OCI-LY7 (cell line): Measurements from ENCODE around the gene MYLK4. TPM values are rescaled to one million over a fixed set of nuclear protein-coding genes. Genes with fewer than 3 reads are reported as not detected.

Experiments
- BruUV-seq: library from RNA; stranded (reverse); fragments of 400-500 nt; replicated peaks from 2 replicates; lab custom pipeline; 2021; lab: Mats Ljungman, UMichigan
- CTCF ChIA-PET: fragments of 300-600 bp; sonication (Branson Sonifier 250); formaldehyde crosslinking; loops from one replicate; lab custom pipeline; 2022; ENCODE audit warnings: antibody characterized with exemption; ENCODE audit not compliant: unreplicated experiment; lab: Charles Lee
- POLR2A ChIA-PET: fragments of 300-600 bp; sonication (Branson Sonifier 250); formaldehyde crosslinking; loops from one replicate; lab custom pipeline; 2022; ENCODE audit warnings: antibody characterized with exemption; lab: Charles Lee
- DNase-seq: peaks from one replicate; pipeline ENCODE4 v3.0.0-alpha.2; 2015; ENCODE audit warnings: low spot score
- H2AFZ ChIP-seq: fragments of 200-600 bp; sonication (generic), shearing (Covaris generic); 2 replicates; pipeline ENCODE4 v1.6.1; 2014; ENCODE audit warnings: mild to moderate bottlenecking, antibody characterized with exemption, low read length, moderate library complexity
- H3K27ac ChIP-seq: fragments of 200-600 bp; sonication (generic); 2 replicates; pipeline ENCODE4 v1.5.1; 2014; ENCODE audit warnings: mixed run types, low read depth, mild to moderate bottlenecking, moderate library complexity, low read length, inconsistent platforms; ENCODE audit not compliant: poor library complexity, severe bottlenecking
- H3K36me3 ChIP-seq: fragments of 200-600 bp; sonication (generic); 2 replicates; pipeline ENCODE4 v1.6.1; 2014; ENCODE audit warnings: mild to moderate bottlenecking, antibody characterized with exemption, low read length, moderate library complexity, mixed read lengths; ENCODE audit not compliant: insufficient read depth
- H3K4me1 ChIP-seq: fragments of 200-600 bp; sonication (generic); 2 replicates; pipeline ENCODE4 v1.5.1; 2014; ENCODE audit warnings: mild to moderate bottlenecking, low read length; ENCODE audit not compliant: insufficient read depth, poor library complexity, severe bottlenecking
- H3K4me2 ChIP-seq: fragments of 200-600 bp; sonication (generic); 2 replicates; pipeline ENCODE4 v1.6.1; 2014; ENCODE audit warnings: mild to moderate bottlenecking, low read length
- H3K4me3 ChIP-seq: fragments of 200-600 bp; sonication (generic); 2 replicates; pipeline ENCODE4 v1.5.1; 2014; ENCODE audit warnings: mild to moderate bottlenecking, low read depth, low read length; ENCODE audit not compliant: poor library complexity, severe bottlenecking
- H3K79me2 ChIP-seq: fragments of 200-600 bp; sonication (generic); 2 replicates; pipeline ENCODE4 v1.6.1; 2016; ENCODE audit warnings: low read depth, mild to moderate bottlenecking, low read length, moderate library complexity, mixed read lengths; ENCODE audit not compliant: insufficient read depth
- H3K9me2 ChIP-seq: fragments of 200-600 bp; sonication (generic); 2 replicates; pipeline ENCODE4 v1.6.1; 2016; ENCODE audit warnings: mild to moderate bottlenecking, low read length, mixed read lengths; ENCODE audit not compliant: insufficient read depth
- H3K9me3 ChIP-seq: fragments of 200-600 bp; sonication (generic); 2 replicates; pipeline ENCODE4 v1.6.1; 2014; ENCODE audit warnings: mild to moderate bottlenecking, mixed run types, low read length, mixed read lengths
- H4K20me1 ChIP-seq: fragments of 200-600 bp; sonication (generic); 2 replicates; pipeline ENCODE4 v1.6.1; 2014; ENCODE audit warnings: mild to moderate bottlenecking, antibody characterized with exemption, low read length, moderate library complexity, mixed read lengths; ENCODE audit not compliant: insufficient read depth
- CTCF ChIP-seq: fragments of 200-600 bp; sonication (generic); conservative IDR thresholded peaks from 2 replicates; pipeline ENCODE4 v1.5.1; 2014; ENCODE audit warnings: mild to moderate bottlenecking, antibody characterized with exemption, low read length, moderate library complexity, mixed read lengths
- EZH2phosphoT487 ChIP-seq: fragments of 200-600 bp; sonication (generic); IDR thresholded peaks from 2 replicates; pipeline ENCODE4 v1.6.1; 2018; ENCODE audit warnings: low read depth, borderline replicate concordance, mild to moderate bottlenecking, mixed run types, antibody characterized with exemption, low read length, moderate library complexity, mixed read lengths
- intact Hi-C: fragments of 100-400 bp; cut with micrococcal nuclease; formaldehyde crosslinking; loops from one replicate; pipeline ENCODE4 v1.10.0; 2022; ENCODE audit not compliant: unreplicated experiment
- total RNA-seq, 2 experiments: library from RNA; depleted of rRNA in 1 of 2; stranded (reverse); fragments of >200 nt in 1 of 2; shearing (Covaris generic) in 1 of 2; gene quantifications; 2 replicates each; pipeline ENCODE4 v1.2.3, GENCODE V29; 2014 to 2022

The MYLK4 gene
- total RNA-seq, 2 experiments from 2014 or later = 0.16 to 0.36 TPM

GRCh38 chr6:2614846-2615245 is 135.9 kb downstream of the MYLK4 start:
- H3K4me3 ChIP-seq = no peak overlapping the region
- no peak overlapping the region for H3K27ac ChIP-seq
- no peak overlapping the region for H2AFZ ChIP-seq
- BruUV-seq = no TSS peak
- no peaks in the 10 kb centered on the region for H3K9me2 ChIP-seq
- H3K4me2 ChIP-seq = no peak overlapping the region
- H3K9me3 ChIP-seq = no peaks in the 10 kb centered on the region
- TF ChIP-seq EZH2phosphoT487 (no peak), CTCF (no peak)
- ChIA-PET CTCF (no interaction called here), POLR2A (no interaction called here)
- H4K20me1 ChIP-seq = no peaks in the 10 kb centered on the region
- H3K36me3 ChIP-seq = no peaks in the 10 kb centered on the region
- H3K79me2 ChIP-seq = no peaks in the 10 kb centered on the region
- no peaks in the 10 kb centered on the region for H3K4me1 ChIP-seq
- intact Hi-C loops = no loop called here
- no peak for DNase-seq

- H3K4me2 ChIP-seq = no peak overlapping the region
- H4K20me1 ChIP-seq = no peaks in the 10 kb centered on the region
- no peaks in the 10 kb centered on the region for H3K79me2 ChIP-seq
- ChIA-PET CTCF (no interaction called here), POLR2A (no interaction called here)
- H3K4me1 ChIP-seq = no peaks in the 10 kb centered on the region
- H3K9me2 ChIP-seq = no peaks in the 10 kb centered on the region
- H3K9me3 ChIP-seq = no peaks in the 10 kb centered on the region
- no peak overlapping the region for H3K4me3 ChIP-seq
- intact Hi-C loops = no loop called here
- no peaks in the 10 kb centered on the region for H3K36me3 ChIP-seq
- no peak for TF ChIP-seq CTCF
- TF ChIP-seq EZH2phosphoT487 = no peak
- no peak overlapping the region for H2AFZ ChIP-seq
- H3K27ac ChIP-seq = no peak overlapping the region
- no TSS peak for BruUV-seq
- DNase-seq = no peak
Measured at GRCh38 chr6:2614155-2614554, 136.6 kb downstream of the MYLK4 start.

Other genes with a start within 250 kb of the MYLK4 start
- gene WRNIP1, start 14.5 kb upstream of the MYLK4 start, total RNA-seq (2014; rRNA removed; shearing (Covaris generic)) = 38.1 and 54.2 TPM in 2 replicates
- 40.0 and 43.8 TPM in 2 replicates for gene WRNIP1, start 14.5 kb upstream of the MYLK4 start, total RNA-seq (2022)
- gene SERPINB1, start 90.9 kb upstream of the MYLK4 start, total RNA-seq (2014; rRNA removed; shearing (Covaris generic)) = 1.2 and 1.3 TPM in 2 replicates
- 3.5 and 5.0 TPM in 2 replicates for gene SERPINB1, start 90.9 kb upstream of the MYLK4 start, total RNA-seq (2022)
- gene SERPINB9, start 152.4 kb upstream of the MYLK4 start, total RNA-seq (2014; rRNA removed; shearing (Covaris generic)) = 74.7 and 78.4 TPM in 2 replicates
- gene SERPINB9, start 152.4 kb upstream of the MYLK4 start, total RNA-seq (2022) = 166 and 167 TPM in 2 replicates
- not detected in 2 replicates for gene SERPINB6, start 220.6 kb upstream of the MYLK4 start, total RNA-seq (2014; rRNA removed; shearing (Covaris generic))
- 8.9 and 13.2 TPM in 2 replicates for gene SERPINB6, start 220.6 kb upstream of the MYLK4 start, total RNA-seq (2022)
- 8.4 and 11.1 TPM in 2 replicates for gene NQO2, start 249.0 kb upstream of the MYLK4 start, total RNA-seq (2014; rRNA removed; shearing (Covaris generic))
- gene NQO2, start 249.0 kb upstream of the MYLK4 start, total RNA-seq (2022) = 9.9 and 12.2 TPM in 2 replicates